HepG2 (cell line): ENCODE measurements around the gene DUSP9. TPM values are rescaled to one million over a fixed set of nuclear protein-coding genes. Genes with fewer than 3 reads are reported as not detected.
A peak's percentile ranks its signal among the peaks of the same experiment; 100 is the strongest.

Experiments
- FOXC1 ChIP-seq: sonication (generic); formaldehyde crosslinking; IDR thresholded peaks from 2 replicates; pipeline ENCODE4 v1.8.0; 2022; ENCODE audit warnings: mild to moderate bottlenecking, missing genetic modification reagents, borderline replicate concordance
- GABPB1 ChIP-seq: IDR thresholded peaks from 2 replicates; pipeline ENCODE4 v1.6.1; 2016; ENCODE audit warnings: mild to moderate bottlenecking, missing genetic modification reagents, moderate library complexity, missing compliant biosample characterization
- HNF4A ChIP-seq: sonication (generic); formaldehyde crosslinking; IDR thresholded peaks from 2 replicates; pipeline ENCODE4 v1.4.0; 2020; ENCODE audit warnings: missing genetic modification reagents
- HNRNPK ChIP-seq: fragments of 200-400 bp; formaldehyde crosslinking; IDR thresholded peaks from 2 replicates; pipeline ENCODE4 v1.6.1; 2018; ENCODE audit warnings: low read length, low read depth, moderate library complexity, mild to moderate bottlenecking; ENCODE audit not compliant: poor library complexity, severe bottlenecking
- IRX3 ChIP-seq: sonication (generic); formaldehyde crosslinking; IDR thresholded peaks from 2 replicates; pipeline ENCODE4 v1.8.1; 2023; ENCODE audit warnings: mild to moderate bottlenecking, low read depth, missing genetic modification reagents, borderline replicate concordance
- JUNB ChIP-seq: sonication (generic); formaldehyde crosslinking; IDR thresholded peaks from 2 replicates; pipeline ENCODE4 v1.8.0; 2022; ENCODE audit warnings: missing genetic modification reagents, mild to moderate bottlenecking, borderline replicate concordance
- KAT2B ChIP-seq: fragments of 150-350 bp; IDR thresholded peaks from 2 replicates; pipeline ENCODE4 v1.6.1; 2014; ENCODE audit warnings: low read depth, low read length, borderline replicate concordance
- KDM6A ChIP-seq: IDR thresholded peaks from 2 replicates; pipeline ENCODE4 v1.6.1; 2016; ENCODE audit warnings: low read depth
- NR1H2 ChIP-seq: sonication (generic); formaldehyde crosslinking; IDR thresholded peaks from 2 replicates; pipeline ENCODE4 v1.8.1; 2022; ENCODE audit warnings: low read depth, missing genetic modification reagents, borderline replicate concordance
- PHB2 ChIP-seq: fragments of 450-650 bp; IDR thresholded peaks from 2 replicates; pipeline ENCODE4 v1.6.1; 2018; ENCODE audit not compliant: partially characterized antibody
- RARA ChIP-seq: IDR thresholded peaks from 2 replicates; pipeline ENCODE4 v1.6.1; 2016; ENCODE audit warnings: missing genetic modification reagents, missing compliant biosample characterization
- SIN3A ChIP-seq: IDR thresholded peaks from 2 replicates; pipeline ENCODE4 v1.6.1; 2011; ENCODE audit warnings: low read depth, mild to moderate bottlenecking, control low read depth, low read length, borderline replicate concordance
- STAT5B ChIP-seq: sonication (generic); formaldehyde crosslinking; IDR thresholded peaks from 2 replicates; pipeline ENCODE4 v1.4.0; 2020; ENCODE audit warnings: missing genetic modification reagents
- ZFYVE20 ChIP-seq: sonication (generic); formaldehyde crosslinking; IDR thresholded peaks from 2 replicates; pipeline ENCODE4 v1.8.0; 2023; ENCODE audit warnings: low read depth, mild to moderate bottlenecking, moderate library complexity, missing genetic modification reagents, borderline replicate concordance
- ZNF225 ChIP-seq: sonication (generic); formaldehyde crosslinking; IDR thresholded peaks from 2 replicates; pipeline ENCODE4 v1.4.0; 2020; ENCODE audit warnings: mild to moderate bottlenecking, missing genetic modification reagents
- ZNF260 ChIP-seq: sonication (generic); formaldehyde crosslinking; IDR thresholded peaks from 2 replicates; pipeline ENCODE4 v1.4.0; 2020; ENCODE audit warnings: missing genetic modification reagents, low read depth, mild to moderate bottlenecking, borderline replicate concordance
- ZNF431 ChIP-seq: sonication (generic); formaldehyde crosslinking; IDR thresholded peaks from 2 replicates; pipeline ENCODE4 v1.9.0; 2022; ENCODE audit warnings: missing genetic modification reagents, low read depth, mild to moderate bottlenecking, borderline replicate concordance
- ZNF615 ChIP-seq: sonication (generic); formaldehyde crosslinking; IDR thresholded peaks from 2 replicates; pipeline ENCODE4 v1.5.0; 2020; ENCODE audit warnings: mild to moderate bottlenecking, missing genetic modification reagents, borderline replicate concordance
- ZNF644 ChIP-seq: IDR thresholded peaks from 2 replicates; pipeline ENCODE4 v1.6.1; 2016; ENCODE audit warnings: low read depth
- ZSCAN31 ChIP-seq: sonication (generic); formaldehyde crosslinking; IDR thresholded peaks from 2 replicates; pipeline ENCODE4 v1.5.0; 2020; ENCODE audit warnings: low read depth, mild to moderate bottlenecking, missing genetic modification reagents
- polyA plus RNA-seq, 8 experiments: library from polyadenylated mRNA; depleted of rRNA in 3 of 8; stranded (reverse) in 7 of 8; unstranded in 1 of 8; fragments of >200 nt; fragmentation: Illumina TruSeq in 4 of 8; extraction: Trizol in 4 of 8; gene quantifications; 2 replicates each; pipeline versions ENCODE4 v1.2.1 to v1.2.3, GENCODE V29; 2011 to 2016; ENCODE audit warnings: low read depth in 4 of 8, missing spikeins in 1 of 8, mixed read lengths in 1 of 8; ENCODE audit not compliant: insufficient read depth in 1 of 8
- total RNA-seq, 5 experiments: library from RNA; depleted of rRNA; stranded (reverse); fragments of >200 nt; fragmentation: Illumina TruSeq; extraction: Trizol; gene quantifications; 2 replicates each; pipeline ENCODE4 v1.2.3, GENCODE V29; 2016; ENCODE audit warnings: low read depth in 1 of 5
- TF ChIP-seq, protein P1 (sequence below): sonication (generic); formaldehyde crosslinking; IDR thresholded peaks from 2 replicates; pipeline ENCODE4 v1.5.1; 2020; ENCODE audit warnings: missing genetic modification reagents, mild to moderate bottlenecking, borderline replicate concordance
- TF ChIP-seq, protein P2 (sequence below): sonication (generic); formaldehyde crosslinking; IDR thresholded peaks from 2 replicates; pipeline ENCODE4 v1.8.0; 2022; ENCODE audit warnings: missing genetic modification reagents, mild to moderate bottlenecking, borderline replicate concordance
- TF ChIP-seq, protein P3 (sequence below): sonication (generic); formaldehyde crosslinking; IDR thresholded peaks from 2 replicates; pipeline ENCODE4 v1.5.0; 2020; ENCODE audit warnings: missing genetic modification reagents
- TF ChIP-seq, protein P4 (sequence below): sonication (generic); formaldehyde crosslinking; IDR thresholded peaks from 2 replicates; pipeline ENCODE4 v1.5.0; 2020; ENCODE audit warnings: missing genetic modification reagents
- TF ChIP-seq, protein P5 (sequence below): IDR thresholded peaks from 2 replicates; pipeline ENCODE4 v1.6.1; 2016; ENCODE audit warnings: missing genetic modification reagents, missing compliant biosample characterization

Gene DUSP9
- total and polyA plus RNA-seq, 2 of the 13 experiments (the other 11 are each of a cell fraction or from before 2014, with no cell fraction given) = 235 to 435 TPM

DNA sequence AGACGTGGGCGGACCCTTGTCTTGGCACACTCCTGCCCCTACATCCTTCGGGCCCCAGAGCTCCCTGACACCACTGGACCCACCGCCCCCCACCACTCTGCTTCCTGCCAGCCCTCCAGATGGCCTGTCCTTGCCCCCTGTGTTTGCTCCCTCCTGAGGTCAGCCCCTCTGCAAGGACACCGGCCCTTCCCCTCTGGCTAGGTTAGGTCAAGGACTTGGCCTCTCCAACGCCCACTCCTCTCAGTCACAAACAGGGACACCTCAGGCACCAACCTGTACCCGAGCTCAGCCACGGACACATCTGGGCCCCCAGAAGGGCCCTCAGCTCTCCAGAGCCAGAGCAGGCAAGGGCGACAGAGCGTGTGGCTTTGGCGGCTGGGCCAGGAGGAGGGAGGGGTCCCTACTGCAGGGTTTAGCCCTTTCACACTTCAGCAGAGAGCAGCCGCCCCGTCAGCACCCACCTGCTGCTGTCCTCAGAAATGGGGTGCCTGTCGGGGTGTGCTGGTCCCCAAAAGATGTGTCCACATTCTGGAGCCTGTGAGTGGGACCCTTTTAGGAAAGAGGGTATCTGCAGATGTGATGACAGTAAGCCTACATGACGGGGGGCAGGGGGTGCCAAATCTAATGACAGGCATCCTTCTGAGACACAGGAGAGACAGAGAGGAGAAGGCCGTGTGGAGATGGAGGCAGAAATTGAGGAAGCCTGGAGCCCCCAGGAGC is 23.5 kb upstream of the DUSP9 start (continued):
- TF ChIP-seq, protein P1, sequence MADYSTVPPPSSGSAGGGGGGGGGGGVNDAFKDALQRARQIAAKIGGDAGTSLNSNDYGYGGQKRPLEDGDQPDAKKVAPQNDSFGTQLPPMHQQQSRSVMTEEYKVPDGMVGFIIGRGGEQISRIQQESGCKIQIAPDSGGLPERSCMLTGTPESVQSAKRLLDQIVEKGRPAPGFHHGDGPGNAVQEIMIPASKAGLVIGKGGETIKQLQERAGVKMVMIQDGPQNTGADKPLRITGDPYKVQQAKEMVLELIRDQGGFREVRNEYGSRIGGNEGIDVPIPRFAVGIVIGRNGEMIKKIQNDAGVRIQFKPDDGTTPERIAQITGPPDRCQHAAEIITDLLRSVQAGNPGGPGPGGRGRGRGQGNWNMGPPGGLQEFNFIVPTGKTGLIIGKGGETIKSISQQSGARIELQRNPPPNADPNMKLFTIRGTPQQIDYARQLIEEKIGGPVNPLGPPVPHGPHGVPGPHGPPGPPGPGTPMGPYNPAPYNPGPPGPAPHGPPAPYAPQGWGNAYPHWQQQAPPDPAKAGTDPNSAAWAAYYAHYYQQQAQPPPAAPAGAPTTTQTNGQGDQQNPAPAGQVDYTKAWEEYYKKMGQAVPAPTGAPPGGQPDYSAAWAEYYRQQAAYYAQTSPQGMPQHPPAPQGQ = no peak
- peak; percentile 50; the same call in 1 of the 2 replicates for TF ChIP-seq JUNB (CRISPR knock-in tag)
- peak; percentile 29 for TF ChIP-seq GABPB1 (CRISPR knock-in tag)
- TF ChIP-seq SIN3A = no peak
- no peak for TF ChIP-seq ZNF431 (CRISPR knock-in tag)
- TF ChIP-seq, protein P2, sequence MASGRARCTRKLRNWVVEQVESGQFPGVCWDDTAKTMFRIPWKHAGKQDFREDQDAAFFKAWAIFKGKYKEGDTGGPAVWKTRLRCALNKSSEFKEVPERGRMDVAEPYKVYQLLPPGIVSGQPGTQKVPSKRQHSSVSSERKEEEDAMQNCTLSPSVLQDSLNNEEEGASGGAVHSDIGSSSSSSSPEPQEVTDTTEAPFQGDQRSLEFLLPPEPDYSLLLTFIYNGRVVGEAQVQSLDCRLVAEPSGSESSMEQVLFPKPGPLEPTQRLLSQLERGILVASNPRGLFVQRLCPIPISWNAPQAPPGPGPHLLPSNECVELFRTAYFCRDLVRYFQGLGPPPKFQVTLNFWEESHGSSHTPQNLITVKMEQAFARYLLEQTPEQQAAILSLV (CRISPR knock-in tag) = no peak
- TF ChIP-seq KDM6A = peak; percentile 20; the same call in 1 of the 2 replicates
- peak; percentile 70; the same call in 1 of the 2 replicates for TF ChIP-seq ZSCAN31 (CRISPR knock-in tag)
- TF ChIP-seq, protein P3, sequence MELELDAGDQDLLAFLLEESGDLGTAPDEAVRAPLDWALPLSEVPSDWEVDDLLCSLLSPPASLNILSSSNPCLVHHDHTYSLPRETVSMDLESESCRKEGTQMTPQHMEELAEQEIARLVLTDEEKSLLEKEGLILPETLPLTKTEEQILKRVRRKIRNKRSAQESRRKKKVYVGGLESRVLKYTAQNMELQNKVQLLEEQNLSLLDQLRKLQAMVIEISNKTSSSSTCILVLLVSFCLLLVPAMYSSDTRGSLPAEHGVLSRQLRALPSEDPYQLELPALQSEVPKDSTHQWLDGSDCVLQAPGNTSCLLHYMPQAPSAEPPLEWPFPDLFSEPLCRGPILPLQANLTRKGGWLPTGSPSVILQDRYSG = no peak
- TF ChIP-seq ZNF225 (CRISPR knock-in tag) = no peak
- TF ChIP-seq, protein P4, sequence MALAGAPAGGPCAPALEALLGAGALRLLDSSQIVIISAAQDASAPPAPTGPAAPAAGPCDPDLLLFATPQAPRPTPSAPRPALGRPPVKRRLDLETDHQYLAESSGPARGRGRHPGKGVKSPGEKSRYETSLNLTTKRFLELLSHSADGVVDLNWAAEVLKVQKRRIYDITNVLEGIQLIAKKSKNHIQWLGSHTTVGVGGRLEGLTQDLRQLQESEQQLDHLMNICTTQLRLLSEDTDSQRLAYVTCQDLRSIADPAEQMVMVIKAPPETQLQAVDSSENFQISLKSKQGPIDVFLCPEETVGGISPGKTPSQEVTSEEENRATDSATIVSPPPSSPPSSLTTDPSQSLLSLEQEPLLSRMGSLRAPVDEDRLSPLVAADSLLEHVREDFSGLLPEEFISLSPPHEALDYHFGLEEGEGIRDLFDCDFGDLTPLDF (CRISPR knock-in tag) = no peak
- no peak for TF ChIP-seq NR1H2 (CRISPR knock-in tag)
- TF ChIP-seq ZNF615 = no peak
- TF ChIP-seq PHB2 = no peak
- TF ChIP-seq RARA = peak; percentile 99
- no peak for TF ChIP-seq ZNF260 (CRISPR knock-in tag)
- no peak for TF ChIP-seq KAT2B
- peak; percentile 78 for TF ChIP-seq HNF4A (CRISPR knock-in tag)
- TF ChIP-seq ZFYVE20 (CRISPR knock-in tag) = no peak
- TF ChIP-seq, protein P5, sequence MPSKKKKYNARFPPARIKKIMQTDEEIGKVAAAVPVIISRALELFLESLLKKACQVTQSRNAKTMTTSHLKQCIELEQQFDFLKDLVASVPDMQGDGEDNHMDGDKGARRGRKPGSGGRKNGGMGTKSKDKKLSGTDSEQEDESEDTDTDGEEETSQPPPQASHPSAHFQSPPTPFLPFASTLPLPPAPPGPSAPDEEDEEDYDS (CRISPR knock-in tag) = peak; percentile 86
- TF ChIP-seq FOXC1 (CRISPR knock-in tag) = no peak
- TF ChIP-seq IRX3 = no peak
- no peak for TF ChIP-seq ZNF644
- TF ChIP-seq STAT5B (CRISPR knock-in tag) = no peak
- TF ChIP-seq HNRNPK = no peak
